GM12801 (cell line): ENCODE measurements around the gene INSYN2A.

Experiments used
- TF ChIP-seq, protein P1 (sequence below): IDR thresholded peaks from one replicate; pipeline ENCODE4 v1.5.1; 2011; ENCODE audit warnings: control low read depth; ENCODE audit not compliant: insufficient read length; ENCODE audit errors: extremely low read depth

Gene INSYN2A

DNA sequence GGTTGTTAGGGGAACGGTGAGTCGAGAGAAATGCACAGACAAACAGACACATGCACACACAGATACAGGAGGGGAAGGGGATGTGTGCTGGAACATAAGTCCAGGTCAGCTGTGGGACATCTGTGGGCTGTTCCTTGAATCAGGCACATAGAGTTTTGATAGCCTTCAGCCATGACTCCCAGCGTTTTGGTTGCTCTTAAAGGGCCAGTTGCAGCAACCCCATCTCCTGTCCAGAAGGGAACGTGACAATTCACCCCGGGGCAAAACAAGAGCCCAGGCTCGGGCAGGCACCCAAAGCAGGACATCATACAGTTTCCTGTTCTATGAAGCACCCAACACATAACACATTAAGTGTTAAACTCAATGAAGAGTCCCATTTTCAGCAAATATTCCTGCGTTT lies 9.6 kb downstream of the INSYN2A start:
- TF ChIP-seq, protein P1, sequence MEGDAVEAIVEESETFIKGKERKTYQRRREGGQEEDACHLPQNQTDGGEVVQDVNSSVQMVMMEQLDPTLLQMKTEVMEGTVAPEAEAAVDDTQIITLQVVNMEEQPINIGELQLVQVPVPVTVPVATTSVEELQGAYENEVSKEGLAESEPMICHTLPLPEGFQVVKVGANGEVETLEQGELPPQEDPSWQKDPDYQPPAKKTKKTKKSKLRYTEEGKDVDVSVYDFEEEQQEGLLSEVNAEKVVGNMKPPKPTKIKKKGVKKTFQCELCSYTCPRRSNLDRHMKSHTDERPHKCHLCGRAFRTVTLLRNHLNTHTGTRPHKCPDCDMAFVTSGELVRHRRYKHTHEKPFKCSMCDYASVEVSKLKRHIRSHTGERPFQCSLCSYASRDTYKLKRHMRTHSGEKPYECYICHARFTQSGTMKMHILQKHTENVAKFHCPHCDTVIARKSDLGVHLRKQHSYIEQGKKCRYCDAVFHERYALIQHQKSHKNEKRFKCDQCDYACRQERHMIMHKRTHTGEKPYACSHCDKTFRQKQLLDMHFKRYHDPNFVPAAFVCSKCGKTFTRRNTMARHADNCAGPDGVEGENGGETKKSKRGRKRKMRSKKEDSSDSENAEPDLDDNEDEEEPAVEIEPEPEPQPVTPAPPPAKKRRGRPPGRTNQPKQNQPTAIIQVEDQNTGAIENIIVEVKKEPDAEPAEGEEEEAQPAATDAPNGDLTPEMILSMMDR: no peak

DNA sequence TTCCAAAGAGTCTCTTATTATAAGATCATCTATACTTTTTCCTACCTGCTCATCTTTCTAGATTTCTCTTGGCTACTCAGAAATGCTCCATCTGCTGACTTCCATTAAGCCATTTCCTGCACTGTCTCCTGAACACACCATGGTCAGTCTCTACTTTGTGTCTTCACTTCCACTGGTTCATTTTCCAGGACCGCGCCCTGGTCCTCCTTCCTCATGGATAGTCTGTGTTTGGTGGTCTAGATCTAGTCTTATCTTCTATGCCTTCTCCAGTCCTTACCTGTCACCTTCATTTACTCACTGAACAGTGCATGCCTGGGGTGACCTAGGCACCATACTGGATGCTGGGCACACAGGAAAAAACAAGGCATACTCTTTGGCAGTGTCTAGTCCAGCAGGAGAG lies 11.8 kb downstream of the INSYN2A start:
- TF ChIP-seq, protein P1: no peak

DNA sequence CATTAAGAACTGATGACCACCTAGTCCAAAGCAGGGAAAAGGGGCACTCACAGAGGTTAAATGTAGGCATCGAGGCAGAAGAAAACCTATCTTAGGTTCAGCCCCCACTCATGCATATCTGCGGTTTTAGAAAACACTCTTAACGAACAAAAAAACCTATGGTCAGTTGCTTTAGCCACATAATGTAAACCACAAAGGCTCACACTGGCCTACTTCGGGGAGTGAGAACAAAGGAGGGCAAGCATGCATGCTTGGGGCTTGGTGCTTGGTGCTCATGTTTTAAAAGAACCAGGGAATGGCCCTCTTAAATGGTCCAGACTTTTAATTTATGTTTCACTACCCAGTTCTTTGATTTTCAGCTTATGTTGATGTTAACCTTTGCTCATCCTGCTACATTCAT lies 14.2 kb downstream of the INSYN2A start:
- TF ChIP-seq, protein P1: no peak

DNA sequence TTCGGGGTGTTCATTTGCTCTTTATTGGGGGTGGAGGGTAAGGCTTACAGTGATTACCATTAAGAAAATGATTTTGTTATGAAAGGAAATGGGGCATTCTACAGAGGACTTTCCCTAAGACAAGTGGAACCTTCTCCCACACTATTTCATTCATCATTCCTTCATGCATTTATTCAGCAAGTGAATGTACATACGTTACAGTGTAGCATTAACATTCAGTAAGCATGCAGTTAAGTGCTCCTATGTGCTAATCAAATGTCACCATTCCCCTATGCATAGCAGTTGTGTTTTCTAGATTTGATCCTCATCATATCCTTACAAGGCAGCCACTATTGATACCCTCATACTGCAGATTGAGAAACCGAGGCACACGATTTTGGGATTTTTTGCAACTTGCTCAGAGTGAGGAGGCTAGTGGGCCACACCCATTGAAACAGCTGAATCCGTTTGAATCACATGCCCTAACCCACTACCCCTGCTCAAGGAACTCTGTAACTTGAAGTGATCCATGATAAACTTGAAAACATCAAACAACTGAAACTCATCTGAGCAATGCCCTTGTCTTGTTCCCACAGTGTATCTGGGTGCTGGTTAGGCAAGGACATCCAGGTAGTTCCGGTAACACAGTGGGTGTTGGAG lies 16.7 kb downstream of the INSYN2A start:
- TF ChIP-seq, protein P1: no peak

DNA sequence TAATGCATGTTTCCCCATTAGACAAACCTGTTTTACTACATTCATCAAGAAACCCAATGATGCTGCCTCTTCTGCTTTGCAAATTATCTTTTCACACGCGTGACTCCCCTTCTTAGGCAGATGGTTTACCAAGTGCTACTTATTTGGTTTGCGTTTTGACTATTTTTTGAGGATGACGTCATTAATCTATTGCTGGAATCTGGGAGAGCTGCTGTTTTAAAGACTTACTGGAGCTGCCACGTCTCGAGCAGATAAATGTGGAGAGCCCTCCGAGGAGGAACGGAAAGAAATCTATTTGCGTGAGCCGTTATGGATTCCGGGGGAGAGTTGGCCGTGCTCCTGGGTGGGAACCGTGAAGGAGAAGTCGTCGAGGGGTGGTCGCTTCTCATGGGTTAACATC lies 19.7 kb downstream of the INSYN2A start:
- TF ChIP-seq, protein P1: no peak

DNA sequence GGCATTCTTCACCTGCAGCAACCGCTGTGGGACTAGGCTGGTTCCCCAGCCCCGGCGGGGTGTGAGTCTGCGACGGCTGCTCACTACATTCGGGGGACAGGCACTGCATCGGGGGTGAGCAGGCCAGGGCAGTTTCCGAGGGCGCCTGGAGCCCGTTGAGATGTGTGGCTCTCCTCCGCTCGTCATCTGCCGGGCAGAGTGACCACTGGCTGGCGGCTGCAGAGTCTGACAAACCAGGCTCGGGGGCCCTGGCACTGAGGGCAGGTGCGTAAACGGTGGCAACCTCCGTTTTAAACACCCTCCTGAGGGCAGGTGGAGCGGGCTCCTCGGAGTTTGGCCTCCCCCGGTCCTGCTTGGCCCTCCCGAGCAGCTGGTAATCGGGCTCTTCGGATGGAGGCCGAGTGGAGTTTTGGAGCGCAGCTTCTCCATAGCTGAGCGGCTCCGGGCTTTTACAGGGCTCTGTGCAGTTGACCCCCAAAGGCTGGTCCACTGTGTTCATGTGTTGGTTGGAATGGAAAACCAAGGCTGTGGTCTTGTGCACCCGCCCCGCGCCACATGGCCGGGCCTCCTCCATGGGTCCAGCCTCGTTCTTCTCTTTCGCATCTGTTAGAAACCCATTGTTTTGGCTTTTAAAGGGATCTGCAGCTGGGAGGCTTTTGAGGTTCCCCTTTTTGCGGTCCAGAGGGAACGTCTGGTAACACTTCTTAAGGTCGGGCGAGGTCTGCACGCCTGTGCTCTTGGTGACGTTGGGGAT lies 20.9 kb downstream of the INSYN2A start:
- TF ChIP-seq, protein P1: no peak

DNA sequence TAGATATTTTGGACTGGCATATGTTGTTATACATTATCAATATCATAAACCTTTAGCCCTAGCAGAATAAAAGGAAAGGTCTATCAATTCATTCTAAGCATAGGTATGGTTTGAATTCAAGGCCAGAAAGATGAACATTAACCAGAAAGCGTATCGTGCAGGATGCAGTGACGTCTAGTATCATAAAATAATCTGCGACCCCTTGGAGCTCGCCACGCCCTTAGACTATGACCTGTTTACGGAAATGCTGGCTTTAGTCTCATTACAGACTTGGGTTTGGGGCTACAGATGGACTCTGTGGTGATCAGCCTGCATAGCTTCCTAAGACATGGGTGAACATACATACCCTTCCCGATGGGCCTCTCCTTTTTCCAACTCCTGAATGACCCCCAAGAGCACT lies 21.5 kb downstream of the INSYN2A start:
- TF ChIP-seq, protein P1: no peak
